ENCODE measurements around the gene POLR2F. TPM values are rescaled to one million over a fixed set of nuclear protein-coding genes. Genes with fewer than 3 reads are reported as not detected.

Gene POLR2F
- polyA plus RNA-seq, 1 experiment = 87.4 TPM

- TF ChIP-seq, protein P1, sequence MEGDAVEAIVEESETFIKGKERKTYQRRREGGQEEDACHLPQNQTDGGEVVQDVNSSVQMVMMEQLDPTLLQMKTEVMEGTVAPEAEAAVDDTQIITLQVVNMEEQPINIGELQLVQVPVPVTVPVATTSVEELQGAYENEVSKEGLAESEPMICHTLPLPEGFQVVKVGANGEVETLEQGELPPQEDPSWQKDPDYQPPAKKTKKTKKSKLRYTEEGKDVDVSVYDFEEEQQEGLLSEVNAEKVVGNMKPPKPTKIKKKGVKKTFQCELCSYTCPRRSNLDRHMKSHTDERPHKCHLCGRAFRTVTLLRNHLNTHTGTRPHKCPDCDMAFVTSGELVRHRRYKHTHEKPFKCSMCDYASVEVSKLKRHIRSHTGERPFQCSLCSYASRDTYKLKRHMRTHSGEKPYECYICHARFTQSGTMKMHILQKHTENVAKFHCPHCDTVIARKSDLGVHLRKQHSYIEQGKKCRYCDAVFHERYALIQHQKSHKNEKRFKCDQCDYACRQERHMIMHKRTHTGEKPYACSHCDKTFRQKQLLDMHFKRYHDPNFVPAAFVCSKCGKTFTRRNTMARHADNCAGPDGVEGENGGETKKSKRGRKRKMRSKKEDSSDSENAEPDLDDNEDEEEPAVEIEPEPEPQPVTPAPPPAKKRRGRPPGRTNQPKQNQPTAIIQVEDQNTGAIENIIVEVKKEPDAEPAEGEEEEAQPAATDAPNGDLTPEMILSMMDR (IDR thresholded peaks at IDR 0.05; ENCODE audit: low read depth, low read length) = no peak
Measured at GRCh38 chr22:37929390-37929789, 24.1 kb upstream of the POLR2F start.

DNA sequence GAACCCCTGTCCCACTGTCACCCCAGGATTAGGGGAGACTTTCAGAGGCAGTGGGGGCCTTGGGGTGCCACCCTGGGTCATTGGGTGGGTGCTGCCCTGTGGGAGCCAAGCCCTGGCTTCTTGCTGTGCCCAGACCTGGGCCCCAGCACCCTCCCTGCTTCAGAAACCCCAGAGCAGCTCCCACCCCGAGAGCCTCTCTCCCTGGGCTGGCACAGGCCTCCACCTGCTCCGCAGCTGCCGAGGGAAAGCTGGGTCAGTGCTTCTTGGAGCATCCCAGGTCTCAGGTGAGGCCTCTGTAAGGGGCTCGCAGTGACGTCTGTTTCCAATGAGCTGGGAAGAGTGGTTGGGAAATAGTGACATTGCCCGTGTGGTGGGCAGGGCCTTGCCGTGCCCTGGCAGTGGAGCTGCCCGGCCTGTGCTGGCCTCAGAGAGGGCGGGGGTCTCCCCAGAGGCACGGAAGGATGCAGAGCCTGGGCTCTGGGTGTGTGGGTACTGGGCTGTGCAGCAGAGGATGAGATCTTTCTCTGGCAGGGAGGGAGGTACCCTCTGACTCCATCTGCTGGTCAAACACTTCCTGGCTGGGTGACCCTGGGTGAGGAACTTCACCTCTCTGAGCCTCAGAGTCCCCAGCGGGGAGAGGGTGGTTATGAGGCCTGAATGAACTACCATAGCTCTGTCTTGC is 23.1 kb upstream of the POLR2F start:
- CTCF ChIA-PET = interaction anchor here (1.0 to 2.2 kb wide), 7 partner anchors 15 to 113 kb away, joined by 3 to 14 read pairs (median 5); partner anchors contain the start of gene MICALL1
- DNase-seq (ENCODE audit: low read depth, low spot score) = no peak
- TF ChIP-seq, protein P1 (IDR thresholded peaks at IDR 0.05; ENCODE audit: low read depth, low read length) = peak; percentile 58
- POLR2A ChIA-PET = no interaction called here
- Histone ChIP-seq H3K27ac (ENCODE audit: low read depth, low read length) (no peak overlapping the region), H3K27me3 (ENCODE audit: control insufficient read depth, insufficient read depth, low read length) (no peaks in the 10 kb centered on the region), H3K9me3 (ENCODE audit: control insufficient read depth, insufficient read depth, low read length) (no peaks in the 10 kb centered on the region; the same call in 1 of the 2 replicates), H3K4me3 (ENCODE audit: low read depth, low read length) (no peak overlapping the region)

More at GRCh38 chr22:37929390-37929789, 24.1 kb upstream of the POLR2F start:
- DNase-seq (ENCODE audit: low read depth, low spot score) = no peak
- POLR2A ChIA-PET = no interaction called here
- no peak overlapping the region for H3K4me3 ChIP-seq (ENCODE audit: low read depth, low read length)
- no peaks in the 10 kb centered on the region for H3K27me3 ChIP-seq (ENCODE audit: control insufficient read depth, insufficient read depth, low read length)
- H3K9me3 ChIP-seq (ENCODE audit: control insufficient read depth, insufficient read depth, low read length) = no peaks in the 10 kb centered on the region; the same call in 1 of the 2 replicates
- CTCF ChIA-PET = no interaction called here
- H3K27ac ChIP-seq (ENCODE audit: low read depth, low read length) = no peak overlapping the region

DNA sequence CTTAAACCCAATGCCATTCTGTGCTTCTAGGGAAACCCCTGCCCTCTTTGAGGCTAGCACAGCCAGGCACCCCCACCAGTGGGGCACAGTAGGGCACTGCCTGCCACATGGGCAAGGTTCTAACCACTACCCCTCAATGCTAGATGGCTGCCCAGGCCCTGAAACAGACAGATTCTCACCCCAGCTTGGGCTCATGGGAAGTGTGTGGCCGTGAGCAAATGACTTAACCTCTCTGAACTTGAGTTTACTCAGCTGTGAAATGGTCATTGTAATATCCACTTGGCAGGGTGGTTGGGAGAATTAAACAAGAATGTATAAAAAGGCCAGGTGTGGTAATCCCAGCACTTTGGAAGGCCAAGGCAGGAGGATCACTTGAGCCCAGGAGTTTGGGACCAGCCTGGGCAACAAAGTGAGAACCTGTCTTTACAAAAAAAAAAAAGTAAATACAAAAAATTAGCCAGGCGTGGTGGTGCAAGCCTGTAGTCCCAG is 22.5 kb upstream of the POLR2F start:
- no peak for DNase-seq (ENCODE audit: low read depth, low spot score)
- Histone ChIP-seq H3K4me3 (ENCODE audit: low read depth, low read length) (no peak overlapping the region), H3K27ac (ENCODE audit: low read depth, low read length) (no peak overlapping the region), H3K27me3 (ENCODE audit: control insufficient read depth, insufficient read depth, low read length) (no peaks in the 10 kb centered on the region), H3K9me3 (ENCODE audit: control insufficient read depth, insufficient read depth, low read length) (no peaks in the 10 kb centered on the region; the same call in 1 of the 2 replicates)
- ChIA-PET CTCF (interaction anchor here (1.0 to 2.2 kb wide), 7 partner anchors 15 to 113 kb away, joined by 3 to 14 read pairs (median 5); partner anchors contain the start of gene MICALL1), POLR2A (interaction anchor here (0.7 kb wide), 1 partner anchor 899 kb away, joined by 3 read pairs; no protein-coding TSS in a partner anchor)
- TF ChIP-seq, protein P1 (IDR thresholded peaks at IDR 0.05; ENCODE audit: low read depth, low read length) = 0 out of 2 replicates have a peak, but pooled peaks have one; percentile 22

GRCh38 chr22:37931893-37932389 is 21.6 kb upstream of the POLR2F start:
- ChIA-PET POLR2A (interaction anchor here (0.7 to 1.1 kb wide), 2 partner anchors 44 to 898 kb away, joined by 3 read pairs; no protein-coding TSS in a partner anchor), CTCF (interaction anchor here (0.5 to 2.5 kb wide), 8 partner anchors 26 to 117 kb away, joined by 3 to 24 read pairs (median 6); partner anchors contain the start of gene MICALL1)
- H3K4me3 ChIP-seq (ENCODE audit: low read depth, low read length) = no peak overlapping the region
- no peaks in the 10 kb centered on the region; the same call in 1 of the 2 replicates for H3K9me3 ChIP-seq (ENCODE audit: control insufficient read depth, insufficient read depth, low read length)
- DNase-seq (ENCODE audit: low read depth, low spot score) = no peak
- no peaks in the 10 kb centered on the region for H3K27me3 ChIP-seq (ENCODE audit: control insufficient read depth, insufficient read depth, low read length)
- H3K27ac ChIP-seq (ENCODE audit: low read depth, low read length) = no peak overlapping the region
- TF ChIP-seq, protein P1 (IDR thresholded peaks at IDR 0.05; ENCODE audit: low read depth, low read length) = no peak
